ENCODE measurements around the gene MDN1.
"Not testable (repeated sequence)": the region's sequence is repeated elsewhere in the genome, so short reads cannot be mapped to it uniquely, and the experiment has no call there.

Gene MDN1

DNA sequence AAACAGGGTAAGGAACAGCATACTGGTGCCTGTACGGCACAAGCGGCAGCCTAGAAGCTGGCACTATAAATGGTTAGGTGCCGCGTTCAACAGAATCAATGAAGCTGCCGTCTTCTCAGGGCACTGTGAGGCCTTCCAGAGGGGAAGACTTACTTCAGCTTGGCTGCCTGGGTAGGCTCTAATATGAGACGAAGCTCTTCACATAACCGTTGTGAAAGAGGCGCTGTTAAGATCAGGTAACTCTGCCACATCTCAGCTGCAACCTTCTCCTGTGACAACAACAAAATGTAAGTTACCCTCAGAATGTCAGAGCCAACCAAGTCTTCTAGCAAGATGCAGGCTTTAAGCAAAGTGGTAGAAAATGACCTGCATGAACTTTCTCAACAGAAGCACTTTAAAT, 169.0 kb downstream of the MDN1 start:
- no peak for DNase-seq (ENCODE audit: low read depth)

DNA sequence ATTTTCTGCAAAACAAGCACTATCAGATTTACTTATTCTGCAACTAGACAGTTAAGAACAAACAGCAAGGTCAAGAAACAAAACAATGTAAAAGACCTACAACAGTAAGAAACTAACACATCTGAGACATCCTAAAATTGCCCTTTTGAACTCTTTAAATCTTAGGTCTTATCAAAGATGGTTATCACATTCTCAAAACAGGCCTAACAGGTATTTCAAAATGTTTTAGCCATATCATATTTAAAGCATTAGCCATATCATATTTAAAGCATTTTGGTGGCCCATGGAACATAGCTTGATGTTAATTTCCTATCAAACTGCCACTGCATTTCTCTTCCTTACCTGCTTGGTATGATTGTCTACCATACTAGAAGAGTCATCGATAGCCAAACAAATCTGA, 169.9 kb downstream of the MDN1 start:
- DNase-seq (ENCODE audit: low read depth), result no peak

DNA sequence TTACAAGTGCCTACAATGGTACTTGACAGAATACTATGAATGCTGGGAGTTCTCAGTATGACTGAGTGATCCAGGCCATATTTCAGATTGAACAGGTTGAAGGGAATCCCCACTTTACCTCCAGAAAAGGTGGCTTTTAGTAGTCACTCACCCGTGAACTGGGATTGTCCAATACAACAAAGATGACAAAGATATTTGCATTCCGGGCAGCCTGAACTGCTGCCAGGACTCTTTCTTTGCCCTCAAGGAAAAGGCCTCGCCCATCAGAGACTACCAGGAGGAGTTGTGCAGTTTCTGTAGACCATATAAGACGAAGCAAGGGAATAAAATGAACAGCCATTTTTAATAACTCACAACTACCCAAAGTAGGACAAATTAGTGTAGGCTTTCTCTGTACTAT, 174.7 kb downstream of the MDN1 start:
- no peak for DNase-seq (ENCODE audit: low read depth)

DNA sequence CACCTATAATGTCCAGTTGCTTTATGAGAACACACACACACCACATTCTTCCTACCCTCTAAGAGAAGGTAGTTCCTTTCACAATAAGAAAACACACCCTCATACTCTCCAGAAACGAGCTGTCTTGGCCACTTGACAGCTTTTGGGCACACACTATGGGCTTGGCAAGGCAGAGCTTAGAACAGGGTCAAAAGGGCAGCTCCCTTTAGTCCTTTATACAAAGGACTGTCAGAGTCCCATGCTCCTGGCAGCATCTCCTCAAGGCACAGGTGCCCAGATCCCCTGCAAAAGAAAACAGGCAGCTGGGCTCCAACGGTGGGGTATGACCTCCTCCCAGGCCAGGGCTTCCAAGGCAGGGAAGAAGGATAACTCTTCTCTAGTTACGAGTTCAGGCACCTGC, 176.2 kb downstream of the MDN1 start:
- DNase-seq (ENCODE audit: low read depth), result no peak

DNA sequence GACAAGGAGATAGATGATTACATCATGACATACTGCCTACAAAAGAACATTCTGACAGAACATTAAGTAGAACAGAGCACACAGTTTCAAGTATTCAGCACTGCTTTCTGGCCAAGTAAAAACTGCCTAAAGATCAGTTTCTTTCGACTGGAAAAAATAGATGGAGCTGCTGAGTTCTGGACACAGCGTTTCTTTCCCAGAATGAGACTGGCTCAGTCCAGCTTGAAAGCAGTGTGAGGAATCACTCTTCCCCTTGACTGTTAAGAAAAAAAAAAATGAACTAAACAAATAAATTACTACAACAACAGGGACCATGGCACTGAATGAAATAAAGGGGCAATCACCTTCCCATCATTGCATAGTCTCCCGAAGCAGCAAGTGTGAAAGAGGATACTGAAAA, 176.6 kb downstream of the MDN1 start:
- no peak for DNase-seq (ENCODE audit: low read depth)

DNA sequence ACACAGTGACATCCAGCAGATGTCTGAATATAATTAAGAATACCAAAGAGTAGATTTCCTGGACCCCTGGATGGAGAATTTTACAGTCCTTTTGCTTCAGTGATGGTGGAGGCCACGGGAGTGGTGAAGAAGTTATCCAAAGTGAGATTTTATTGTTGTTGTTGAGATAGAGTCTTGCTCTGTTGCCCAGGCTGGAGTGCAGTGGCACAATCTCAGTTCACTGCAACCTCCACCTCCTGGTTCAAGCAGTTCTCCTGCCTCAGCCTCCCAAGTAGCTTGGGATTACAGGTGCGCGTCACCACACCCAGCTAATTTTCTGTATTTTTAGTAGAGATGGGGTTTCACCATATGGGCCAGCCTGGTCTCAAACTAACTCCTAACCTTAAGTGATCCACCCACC, 178.0 kb downstream of the MDN1 start:
- not testable (repeated sequence) for DNase-seq (ENCODE audit: low read depth)

DNA sequence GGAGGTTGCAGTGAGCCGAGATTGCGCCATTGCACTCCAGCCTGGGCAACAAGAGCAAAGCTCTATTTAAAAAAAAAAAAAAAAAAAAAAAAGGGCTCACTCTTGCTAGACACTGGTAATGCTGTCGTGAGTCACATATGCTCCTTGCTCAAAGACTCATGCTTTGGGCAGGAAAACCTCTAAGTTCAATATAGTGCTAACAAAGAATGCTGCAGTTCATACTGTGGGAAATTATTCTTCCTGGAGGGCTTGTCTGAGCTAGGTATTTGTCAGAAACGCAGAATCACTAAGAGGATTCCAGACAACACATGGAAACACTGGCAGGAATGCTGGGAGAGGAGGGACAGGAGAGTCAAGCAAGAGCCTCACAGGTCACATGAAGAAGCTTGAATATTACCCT, 178.8 kb downstream of the MDN1 start:
- DNase-seq (ENCODE audit: low read depth), result no peak

DNA sequence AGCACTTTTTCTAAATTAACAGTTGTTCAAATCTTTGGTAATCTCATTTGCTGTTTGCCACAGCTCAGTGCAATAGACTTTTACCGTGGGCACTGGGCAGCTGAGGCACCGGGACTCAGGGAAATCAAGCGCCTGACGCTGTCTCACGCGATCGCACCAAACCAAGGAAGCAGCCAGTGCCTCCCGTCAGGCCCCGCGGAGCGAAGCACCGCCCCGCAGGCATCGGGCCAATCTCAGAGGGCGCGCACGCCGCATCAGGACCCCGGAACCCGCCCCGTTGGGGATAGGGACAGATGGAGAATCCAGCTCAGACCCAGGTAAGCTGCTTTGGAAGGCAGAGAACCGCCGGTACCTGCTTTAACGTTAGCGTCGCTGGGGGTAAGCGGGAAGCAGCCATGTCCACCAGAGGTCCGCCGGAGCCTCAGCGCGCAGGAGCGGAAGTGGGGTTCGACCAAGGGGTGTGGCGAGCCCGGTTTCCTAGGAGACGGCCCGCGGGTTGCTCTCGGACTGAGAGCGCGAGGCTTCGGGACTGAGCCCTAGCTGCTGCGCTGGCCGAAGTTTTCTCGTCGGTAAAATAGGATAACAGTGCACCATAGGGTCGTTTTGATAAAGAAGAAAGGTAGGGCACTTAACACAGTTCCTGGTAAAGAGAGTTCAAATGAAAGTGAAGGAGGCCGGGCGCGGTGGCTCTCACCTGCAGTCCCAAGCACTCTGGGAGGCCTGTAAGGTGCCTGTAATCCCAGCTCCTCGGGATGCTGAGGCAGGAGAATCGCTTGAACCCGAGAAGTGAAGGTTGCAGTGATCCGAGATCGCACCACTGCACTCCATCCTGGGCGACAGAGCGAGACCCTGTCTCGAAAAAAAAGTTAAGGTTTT, 181.0 kb downstream of the MDN1 start, which contains the start of gene LYRM2:
Gene LYRM2, minus strand, starts transcription at position 428 of the 876 bp plus-strand sequence. Its CDS starts 31 bp downstream, at position 397.
- DNase-seq (ENCODE audit: low read depth), result peak; percentile 87

DNA sequence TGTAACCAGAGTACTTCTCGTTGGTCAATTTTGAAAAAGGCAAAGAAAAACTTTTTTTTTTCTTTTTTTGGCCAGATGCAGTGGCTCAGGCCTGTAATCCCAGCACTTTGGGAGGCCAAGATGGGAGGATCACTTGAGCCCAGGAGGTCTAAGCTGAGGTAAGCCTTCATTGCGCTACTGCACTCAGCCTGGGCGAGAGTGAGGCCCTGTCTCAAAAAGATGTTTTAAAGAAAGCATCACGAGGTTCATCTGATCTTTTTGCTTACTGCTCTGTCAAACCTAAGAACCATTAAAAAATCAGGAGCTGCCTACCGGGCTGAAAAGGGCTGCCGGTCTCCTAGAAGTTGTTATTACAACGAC, 181.7 kb downstream of the MDN1 start:
- DNase-seq (ENCODE audit: low read depth), result no peak

DNA sequence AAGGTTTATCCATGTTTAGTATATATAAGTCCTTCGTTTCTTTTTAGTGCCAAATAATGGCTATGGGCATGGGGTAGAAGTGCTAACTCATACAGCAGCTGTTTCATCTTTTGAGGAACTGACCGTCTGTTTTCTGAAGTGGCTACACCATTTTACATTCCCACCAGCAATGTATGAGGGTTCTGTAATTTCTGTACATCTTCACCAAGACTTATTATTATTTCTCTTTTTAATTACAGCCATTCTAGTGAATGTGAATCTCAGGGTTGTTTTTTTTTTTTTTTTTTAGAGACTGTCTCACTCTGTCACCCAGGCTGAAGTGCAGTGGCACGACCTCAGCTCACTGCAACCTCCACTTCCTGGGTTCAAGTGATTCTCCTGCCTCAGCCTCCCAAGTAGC, 183.2 kb downstream of the MDN1 start:
- not testable (repeated sequence) for DNase-seq (ENCODE audit: low read depth)

DNA sequence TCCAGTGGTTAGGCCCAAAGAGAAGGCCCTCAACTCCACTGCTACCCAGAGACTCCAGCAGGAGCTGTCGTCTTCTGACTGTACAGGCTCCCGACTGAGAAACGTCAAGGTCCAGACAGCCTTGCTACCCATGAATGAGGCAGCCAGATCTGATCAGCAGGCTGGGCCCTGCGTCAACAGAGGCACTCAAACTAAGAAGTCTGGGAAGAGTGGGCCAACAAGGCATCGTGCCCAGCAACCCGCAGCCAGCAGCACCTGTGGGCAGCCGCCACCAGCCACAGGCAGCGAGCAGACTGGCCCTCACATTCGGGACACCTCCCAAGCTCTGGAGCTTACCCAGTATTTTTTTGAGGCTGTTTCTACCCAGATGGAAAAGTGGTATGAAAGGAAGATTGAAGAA, 189.1 kb downstream of the MDN1 start:
- DNase-seq (ENCODE audit: low read depth), result no peak

DNA sequence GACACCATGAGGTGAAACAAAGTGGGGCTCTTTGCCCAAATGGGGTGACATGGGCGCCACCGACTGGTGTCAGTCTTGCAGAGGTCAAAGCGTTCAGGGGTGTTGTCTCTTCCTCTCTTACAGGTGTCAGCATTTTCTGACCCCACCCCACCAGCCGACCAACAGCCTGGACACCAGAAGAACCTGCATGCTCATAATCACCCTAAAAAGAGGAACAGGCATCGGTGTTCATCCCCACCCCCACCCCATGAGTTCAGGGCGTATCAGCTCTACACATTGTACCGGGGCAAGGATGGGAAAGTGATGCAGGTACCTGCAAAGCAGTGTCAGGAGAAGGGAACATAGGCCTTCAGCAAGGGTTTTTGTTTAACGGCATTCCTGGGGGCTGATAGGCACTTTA, 195.8 kb downstream of the MDN1 start:
- DNase-seq (ENCODE audit: low read depth), result no peak

DNA sequence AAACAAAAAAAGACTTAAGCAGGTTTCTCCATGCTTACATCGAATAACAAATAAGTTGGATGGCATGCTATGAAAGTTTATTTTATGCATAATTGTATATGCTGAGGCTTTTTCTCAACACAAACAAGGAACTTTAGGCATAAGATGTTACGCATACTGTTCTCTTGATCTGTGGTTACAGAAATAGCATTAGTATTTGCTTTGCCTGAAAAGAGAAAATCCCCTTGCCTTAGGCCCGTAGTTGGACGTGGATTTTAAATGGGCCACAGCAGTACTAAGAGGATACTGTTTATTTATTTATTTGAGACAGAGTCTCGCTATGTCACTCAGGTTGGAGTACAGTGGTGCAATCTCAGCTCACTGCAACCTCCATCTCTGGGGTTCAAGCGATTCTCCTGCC, 200.0 kb downstream of the MDN1 start:
- DNase-seq (ENCODE audit: low read depth), result no peak

DNA sequence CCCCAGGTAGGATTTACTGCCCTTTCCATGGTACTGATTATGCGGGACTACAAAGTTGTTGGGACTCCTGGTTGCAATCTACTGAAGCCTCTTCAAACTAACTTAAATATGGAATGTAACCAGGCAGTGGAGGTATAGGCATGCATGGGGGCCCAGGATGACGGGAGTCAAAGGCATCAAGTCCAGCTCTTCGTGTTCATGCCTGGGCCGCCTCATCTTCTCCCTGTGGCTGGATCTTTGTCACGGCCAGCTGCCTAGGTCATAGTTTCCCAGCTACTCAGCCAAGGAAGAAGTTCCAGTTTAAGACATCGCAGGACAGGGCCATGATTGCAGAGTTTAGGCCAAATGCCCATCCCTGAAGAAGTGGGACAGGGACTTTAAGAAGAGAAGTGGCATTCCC, 201.6 kb downstream of the MDN1 start:
- no peak for DNase-seq (ENCODE audit: low read depth)

DNA sequence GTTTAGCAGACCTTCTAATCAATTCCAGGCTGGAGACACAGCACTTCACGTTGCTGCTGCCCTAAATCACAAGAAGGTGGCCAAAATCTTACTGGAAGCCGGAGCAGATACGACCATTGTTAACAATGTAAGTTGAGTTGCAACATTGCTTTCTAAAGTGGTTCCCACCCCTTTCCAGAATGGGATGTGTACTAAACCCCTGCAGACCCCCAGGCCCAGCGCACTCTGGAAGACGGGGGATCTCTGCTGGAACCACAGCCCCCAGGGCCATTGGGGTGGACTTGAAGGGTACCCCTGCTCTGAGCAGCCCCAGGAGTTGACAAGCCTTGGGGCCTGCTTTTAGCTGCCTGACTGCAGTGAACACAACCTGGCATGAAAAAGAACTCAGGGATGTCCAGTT, 203.1 kb downstream of the MDN1 start:
- DNase-seq (ENCODE audit: low read depth), result no peak

DNA sequence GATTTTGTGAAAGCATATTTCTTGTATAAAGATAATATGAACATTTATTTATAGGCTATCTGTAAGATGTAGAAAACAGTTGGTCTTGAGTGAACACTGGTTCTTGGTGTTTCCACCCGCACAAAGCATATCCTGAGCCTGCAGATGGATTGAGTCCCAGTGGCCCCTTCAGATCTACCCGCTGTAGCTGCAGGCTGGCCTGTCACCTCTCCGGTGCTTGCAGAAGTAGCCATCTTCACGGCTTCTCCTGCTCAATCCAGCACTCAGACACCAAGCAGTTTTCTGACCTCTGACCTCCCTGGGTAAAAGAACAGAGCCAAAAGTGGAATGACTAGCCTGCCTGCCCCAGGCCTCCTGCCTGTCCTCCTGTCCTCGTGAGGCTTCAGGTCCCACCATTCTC, 203.7 kb downstream of the MDN1 start:
- no peak for DNase-seq (ENCODE audit: low read depth)

DNA sequence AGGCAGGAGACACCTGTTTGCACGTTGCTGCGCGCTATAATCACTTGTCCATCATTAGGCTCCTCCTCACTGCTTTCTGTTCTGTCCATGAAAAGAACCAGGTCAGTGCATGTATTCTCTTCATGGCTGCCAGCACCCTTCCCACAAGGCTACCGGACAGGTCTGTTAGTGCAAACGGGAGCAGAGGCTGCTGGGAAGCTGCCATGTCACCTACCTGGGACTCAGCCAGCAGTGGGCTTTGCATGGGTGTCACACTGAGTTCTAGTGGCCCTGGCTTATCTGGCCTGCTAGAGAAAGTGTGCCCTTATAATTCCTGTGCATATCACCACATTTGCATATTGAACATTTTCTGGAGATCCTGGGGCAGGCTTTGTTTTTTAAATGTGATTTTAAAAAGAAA, 205.8 kb downstream of the MDN1 start:
- no peak for DNase-seq (ENCODE audit: low read depth)

DNA sequence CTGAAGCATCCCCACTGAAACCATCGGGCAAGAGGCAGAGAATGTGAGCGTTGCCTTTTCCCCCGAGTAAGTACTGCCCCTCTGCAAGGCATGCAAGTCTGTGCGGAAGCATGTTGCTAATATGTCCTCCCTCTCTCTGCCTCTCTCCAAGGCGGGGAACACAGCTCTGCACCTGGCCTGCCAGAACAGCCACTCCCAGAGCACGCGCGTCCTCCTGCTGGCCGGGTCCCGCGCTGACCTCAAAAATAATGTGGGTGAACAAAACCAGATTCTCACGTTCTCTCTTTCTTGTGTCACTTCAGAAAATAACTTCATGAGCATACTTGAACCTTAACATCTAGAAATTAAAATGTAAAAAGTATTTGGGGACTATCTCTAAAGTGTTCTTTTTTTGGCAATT, 207.5 kb downstream of the MDN1 start:
- DNase-seq (ENCODE audit: low read depth), result no peak

DNA sequence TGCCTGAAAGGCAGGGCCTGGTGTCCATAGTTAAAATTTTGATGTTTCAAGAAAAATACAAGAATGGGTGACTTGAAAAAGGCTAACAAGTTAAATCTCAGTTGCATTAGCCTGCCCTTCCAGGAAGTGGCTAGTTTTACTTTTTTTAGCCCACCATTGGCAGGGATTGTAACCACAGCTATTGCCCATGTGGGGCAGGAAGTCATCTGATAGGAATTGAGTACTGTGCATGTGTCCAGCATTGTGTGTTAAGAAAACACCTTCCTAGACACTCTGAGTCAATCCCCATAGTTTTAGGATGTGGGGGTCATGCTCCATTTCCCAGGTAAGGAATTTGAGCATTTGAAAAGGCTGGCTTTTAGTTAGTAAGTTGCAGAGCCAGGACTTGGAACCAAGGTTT, 207.9 kb downstream of the MDN1 start:
- DNase-seq (ENCODE audit: low read depth), result no peak

DNA sequence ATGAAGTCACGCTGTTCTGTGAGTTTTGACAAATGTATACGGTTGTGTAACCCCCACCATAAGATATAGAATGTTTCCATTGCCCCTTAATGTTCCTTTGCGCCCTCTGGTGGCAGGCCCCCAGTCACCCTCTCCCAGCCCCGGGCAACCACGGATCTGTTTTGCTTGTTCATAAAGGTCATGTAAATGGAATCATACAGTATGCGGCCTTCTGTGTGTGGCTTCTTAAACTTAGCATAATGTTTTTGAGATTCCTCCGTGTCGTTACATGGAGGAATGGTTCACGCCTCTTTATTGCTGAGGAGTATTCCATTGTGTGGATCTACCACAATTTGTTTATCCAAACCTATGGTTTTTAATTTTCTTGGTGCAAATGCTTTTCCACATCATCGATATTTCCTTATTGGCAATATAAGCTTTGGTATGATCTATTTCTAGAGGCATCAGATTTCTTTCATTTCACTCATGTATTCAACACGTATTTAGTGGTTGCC, 209.4 kb downstream of the MDN1 start:
- DNase-seq (ENCODE audit: low read depth), result peak; percentile 69

DNA sequence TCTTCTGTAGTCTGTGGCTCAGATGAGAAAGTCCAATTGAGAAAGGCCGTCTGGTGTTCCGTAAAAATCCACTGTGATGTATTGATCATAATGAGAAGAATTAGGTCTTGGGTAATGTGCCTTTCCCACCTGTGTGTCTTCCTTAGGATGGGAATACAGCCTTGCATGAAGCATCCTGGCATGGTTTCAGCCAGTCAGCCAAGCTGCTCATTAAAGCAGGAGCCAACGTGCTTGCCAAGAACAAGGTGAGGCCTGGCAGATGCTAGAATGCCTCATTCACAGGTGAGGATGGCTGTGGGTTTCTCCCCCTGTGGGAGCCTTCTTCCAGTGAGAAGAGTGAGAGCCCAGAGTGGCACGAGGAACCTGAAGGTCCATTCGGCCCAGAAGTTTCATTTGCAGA, 213.7 kb downstream of the MDN1 start:
- no peak for DNase-seq (ENCODE audit: low read depth)

DNA sequence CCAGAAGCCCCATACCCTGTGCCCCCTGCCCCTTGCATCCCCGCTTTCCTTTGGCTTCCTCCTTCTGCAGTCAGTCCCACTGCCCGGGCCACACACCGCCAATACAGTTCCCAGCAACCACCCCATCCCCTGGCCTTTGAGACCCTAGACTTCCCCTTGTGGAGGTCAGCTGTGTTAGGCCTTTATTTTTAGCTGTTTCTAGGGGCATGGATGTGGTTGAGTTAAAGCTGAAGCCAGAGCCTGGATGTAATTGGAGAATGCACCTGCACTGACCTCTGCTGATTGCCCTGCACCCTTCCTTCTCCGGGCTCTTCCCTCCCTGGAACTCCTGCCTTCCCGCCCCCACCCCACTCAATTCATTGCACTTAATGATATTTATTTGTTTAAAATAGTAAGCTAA, 214.9 kb downstream of the MDN1 start:
- DNase-seq (ENCODE audit: low read depth), result no peak

DNA sequence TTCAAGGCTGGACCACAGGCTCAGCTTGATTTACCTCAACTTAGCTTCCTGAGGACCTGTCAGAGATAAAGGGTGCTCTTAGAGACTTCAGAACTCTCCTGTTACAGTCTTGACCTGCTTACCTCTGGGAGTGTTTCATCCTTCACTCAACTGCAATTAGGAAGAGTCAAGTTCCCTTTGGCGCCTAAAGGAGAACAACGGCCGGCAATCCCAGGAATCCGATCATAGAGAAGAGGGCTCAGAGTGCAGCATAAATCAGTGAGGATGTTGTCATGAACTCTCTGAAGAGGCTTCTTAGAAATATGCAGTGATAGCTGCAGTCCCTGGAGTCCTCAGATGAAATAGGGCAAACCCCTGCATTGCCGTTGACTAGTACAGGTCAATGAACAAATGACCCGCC, 217.4 kb downstream of the MDN1 start:
- DNase-seq (ENCODE audit: low read depth), result no peak

DNA sequence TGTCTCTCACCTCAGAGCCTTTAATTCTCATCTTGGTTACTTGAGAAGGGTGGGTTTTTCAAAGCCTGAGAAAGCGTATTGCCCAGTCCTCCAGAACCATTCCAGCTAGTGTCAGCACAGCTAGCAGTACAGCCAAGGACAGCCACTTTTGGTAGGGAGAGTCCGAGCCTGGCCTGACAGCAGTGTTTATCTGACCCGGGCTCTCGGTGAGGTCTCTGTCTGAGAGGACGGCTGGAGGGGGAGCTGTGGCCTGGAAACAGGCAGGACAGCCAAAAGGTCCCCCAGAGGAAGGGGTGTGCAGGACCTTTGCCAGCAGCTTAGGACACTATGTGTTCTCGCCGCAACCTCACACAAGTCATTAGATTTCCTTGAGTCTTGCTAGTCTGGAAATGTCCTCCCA, 219.9 kb downstream of the MDN1 start:
- DNase-seq (ENCODE audit: low read depth), result no peak
